GM12875 (cell line): ENCODE data around the gene MESD.

Source experiments
- H3K4me3 ChIP-seq: one replicate; pipeline ENCODE4 v1.5.1; 2011; ENCODE audit warnings: low read depth, low read length, control low read depth
- CTCF ChIP-seq: IDR thresholded peaks from 2 replicates; pipeline ENCODE4 v1.5.1; 2011; ENCODE audit warnings: low read depth, mild to moderate bottlenecking, control low read depth, inconsistent platforms, low read length, moderate library complexity, borderline replicate concordance; ENCODE audit not compliant: insufficient read depth

The MESD gene

GRCh38 chr15:80971143-80971542 lies 18.5 kb downstream of the MESD start:
- H3K4me3 ChIP-seq: no peak overlapping the region
- TF ChIP-seq CTCF: no peak

- H3K4me3 ChIP-seq: no peak overlapping the region
- no peak for TF ChIP-seq CTCF
These were observed 19.0 kb downstream of the MESD start for GRCh38 chr15:80970658-80971057.

GRCh38 chr15:80970018-80970657 lies 19.5 kb downstream of the MESD start:
- peak; percentile 72; the same call in 1 of the 2 replicates for TF ChIP-seq CTCF

GRCh38 chr15:80969316-80969715 lies 20.3 kb downstream of the MESD start:
- no peak for TF ChIP-seq CTCF
- H3K4me3 ChIP-seq: no peak overlapping the region

More at GRCh38 chr15:80970018-80970657, 19.5 kb downstream of the MESD start:
- no peak overlapping the region for H3K4me3 ChIP-seq

- TF ChIP-seq CTCF: no peak
- no peak overlapping the region for H3K4me3 ChIP-seq
These were observed 21.6 kb downstream of the MESD start for GRCh38 chr15:80967991-80968510.

GRCh38 chr15:80967451-80967850 lies 22.2 kb downstream of the MESD start:
- TF ChIP-seq CTCF: no peak
- H3K4me3 ChIP-seq: no peak overlapping the region
